MM.1S (cell line): ENCODE measurements around the gene MTCH1.

Source experiments
- DNase-seq: peaks from one replicate; pipeline ENCODE4 v3.0.0-alpha.2; 2015
- H2AFZ ChIP-seq: fragments of 300-600 bp; sonication (generic); 2 replicates; pipeline ENCODE4 v1.6.0; 2016; ENCODE audit warnings: antibody characterized with exemption, low read length
- H3F3A ChIP-seq: fragments of 300-600 bp; sonication (generic); 2 replicates; pipeline ENCODE4 v1.6.1; 2016; ENCODE audit warnings: mild to moderate bottlenecking, antibody characterized with exemption, low read length, moderate library complexity, mixed read lengths; ENCODE audit not compliant: insufficient read depth
- H3K27ac ChIP-seq: fragments of 300-600 bp; sonication (generic); 2 replicates; pipeline ENCODE4 v1.5.1; 2016; ENCODE audit warnings: mild to moderate bottlenecking, low read length
- H3K27me3 ChIP-seq: fragments of 300-600 bp; sonication (generic); replicated peaks from 2 replicates; pipeline ENCODE4 v1.6.0; 2016; ENCODE audit warnings: low read length; ENCODE audit not compliant: insufficient read depth
- H3K36me3 ChIP-seq: fragments of 300-600 bp; sonication (generic); replicated peaks from 2 replicates; pipeline ENCODE4 v1.6.1; 2016; ENCODE audit warnings: mild to moderate bottlenecking, low read length, mixed read lengths; ENCODE audit not compliant: insufficient read depth
- H3K4me1 ChIP-seq: fragments of 300-600 bp; sonication (generic); 2 replicates; pipeline ENCODE4 v1.6.1; 2016; ENCODE audit warnings: low read length, mixed read lengths
- H3K4me2 ChIP-seq: fragments of 300-600 bp; sonication (generic); 2 replicates; pipeline ENCODE4 v1.6.0; 2016; ENCODE audit warnings: low read depth, low read length
- H3K4me3 ChIP-seq: fragments of 300-600 bp; sonication (generic); 2 replicates; pipeline ENCODE4 v1.5.1; 2016; ENCODE audit warnings: low read length, mixed read lengths
- H3K79me2 ChIP-seq: fragments of 300-600 bp; sonication (generic); 2 replicates; pipeline ENCODE4 v1.6.1; 2016; ENCODE audit warnings: mixed run types, low read length, mixed read lengths
- H3K9ac ChIP-seq: fragments of 300-600 bp; sonication (generic); 2 replicates; pipeline ENCODE4 v1.6.1; 2016; ENCODE audit warnings: low read length, mixed read lengths
- H3K9me2 ChIP-seq: fragments of 300-600 bp; sonication (generic); replicated peaks from 2 replicates; pipeline ENCODE4 v1.6.1; 2016; ENCODE audit warnings: mild to moderate bottlenecking, low read length, mixed read lengths; ENCODE audit not compliant: insufficient read depth
- H3K9me3 ChIP-seq: fragments of 300-600 bp; sonication (generic); replicated peaks from 2 replicates; pipeline ENCODE4 v1.6.1; 2016; ENCODE audit warnings: mild to moderate bottlenecking, low read length, mixed read lengths; ENCODE audit not compliant: insufficient read depth
- H4K20me1 ChIP-seq: fragments of 300-600 bp; sonication (generic); 2 replicates; pipeline ENCODE4 v1.6.1; 2016; ENCODE audit warnings: mild to moderate bottlenecking, low read length, moderate library complexity, mixed read lengths; ENCODE audit not compliant: insufficient read depth
- EZH2 ChIP-seq: fragments of 300-600 bp; sonication (generic); optimal IDR thresholded peaks from 2 replicates; pipeline ENCODE3; 2017; ENCODE audit warnings: low read depth, mild to moderate bottlenecking, antibody characterized with exemption, low read length, mixed read lengths
- EZH2phosphoT487 ChIP-seq: fragments of 300-600 bp; sonication (generic); IDR thresholded peaks from 2 replicates; pipeline ENCODE4 v1.6.1; 2018; ENCODE audit warnings: antibody characterized with exemption, low read length
- TF ChIP-seq, protein P1 (sequence below): fragments of 300-600 bp; sonication (generic); IDR thresholded peaks from 2 replicates; pipeline ENCODE4 v1.5.1; 2016; ENCODE audit warnings: antibody characterized with exemption, low read length, mixed read lengths

Gene MTCH1

DNA sequence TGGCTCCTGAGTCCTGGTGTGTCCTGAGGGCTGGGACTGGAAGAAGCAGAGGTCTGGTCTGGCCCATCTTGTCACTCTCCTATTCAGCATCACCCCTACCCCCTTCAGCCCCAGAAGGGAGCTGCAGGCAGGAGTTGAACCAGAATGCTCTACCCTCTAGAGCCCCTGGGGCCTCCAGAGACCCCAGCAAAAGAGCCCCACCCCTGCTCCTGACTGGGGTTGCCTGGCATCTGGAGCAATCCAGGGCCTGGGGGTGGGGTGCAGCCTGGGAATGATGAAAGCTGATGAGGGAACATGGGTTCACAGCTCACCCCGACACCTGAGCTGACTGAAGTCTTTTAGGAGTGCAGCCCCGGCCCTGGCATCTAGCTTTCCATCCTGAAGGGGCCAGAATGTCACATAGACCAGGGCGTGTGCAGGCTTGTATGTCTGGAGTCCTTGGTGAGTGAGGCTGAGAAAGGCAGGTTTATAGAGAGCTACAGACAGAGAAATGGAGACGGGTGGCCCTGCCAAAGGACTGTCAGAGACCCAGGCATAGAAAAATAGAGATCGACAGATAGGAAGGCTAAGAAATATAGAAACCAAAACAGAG is 31.7 kb upstream of the MTCH1 start:
- peaks cover 8% of the 10 kb centered on the region for H3K4me1 ChIP-seq
- H2AFZ ChIP-seq = peak overlapping the region; percentile 85
- H3K36me3 ChIP-seq = no peaks in the 10 kb centered on the region
- no peak for DNase-seq
- H3K27me3 ChIP-seq = no peaks in the 10 kb centered on the region
- H3K4me2 ChIP-seq = peak overlapping the region; percentile 31
- no peaks in the 10 kb centered on the region for H3K79me2 ChIP-seq
- H4K20me1 ChIP-seq = no peaks in the 10 kb centered on the region
- no peaks in the 10 kb centered on the region for H3K9me3 ChIP-seq
- no peak overlapping the region for H3K27ac ChIP-seq
- H3K4me3 ChIP-seq = no peak overlapping the region
- no peak for TF ChIP-seq EZH2
- TF ChIP-seq, protein P1, sequence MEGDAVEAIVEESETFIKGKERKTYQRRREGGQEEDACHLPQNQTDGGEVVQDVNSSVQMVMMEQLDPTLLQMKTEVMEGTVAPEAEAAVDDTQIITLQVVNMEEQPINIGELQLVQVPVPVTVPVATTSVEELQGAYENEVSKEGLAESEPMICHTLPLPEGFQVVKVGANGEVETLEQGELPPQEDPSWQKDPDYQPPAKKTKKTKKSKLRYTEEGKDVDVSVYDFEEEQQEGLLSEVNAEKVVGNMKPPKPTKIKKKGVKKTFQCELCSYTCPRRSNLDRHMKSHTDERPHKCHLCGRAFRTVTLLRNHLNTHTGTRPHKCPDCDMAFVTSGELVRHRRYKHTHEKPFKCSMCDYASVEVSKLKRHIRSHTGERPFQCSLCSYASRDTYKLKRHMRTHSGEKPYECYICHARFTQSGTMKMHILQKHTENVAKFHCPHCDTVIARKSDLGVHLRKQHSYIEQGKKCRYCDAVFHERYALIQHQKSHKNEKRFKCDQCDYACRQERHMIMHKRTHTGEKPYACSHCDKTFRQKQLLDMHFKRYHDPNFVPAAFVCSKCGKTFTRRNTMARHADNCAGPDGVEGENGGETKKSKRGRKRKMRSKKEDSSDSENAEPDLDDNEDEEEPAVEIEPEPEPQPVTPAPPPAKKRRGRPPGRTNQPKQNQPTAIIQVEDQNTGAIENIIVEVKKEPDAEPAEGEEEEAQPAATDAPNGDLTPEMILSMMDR = no peak
- no peak for TF ChIP-seq EZH2phosphoT487
- H3F3A ChIP-seq = no peaks in the 10 kb centered on the region
- H3K9ac ChIP-seq = no peak overlapping the region
- H3K9me2 ChIP-seq = no peaks in the 10 kb centered on the region

DNA sequence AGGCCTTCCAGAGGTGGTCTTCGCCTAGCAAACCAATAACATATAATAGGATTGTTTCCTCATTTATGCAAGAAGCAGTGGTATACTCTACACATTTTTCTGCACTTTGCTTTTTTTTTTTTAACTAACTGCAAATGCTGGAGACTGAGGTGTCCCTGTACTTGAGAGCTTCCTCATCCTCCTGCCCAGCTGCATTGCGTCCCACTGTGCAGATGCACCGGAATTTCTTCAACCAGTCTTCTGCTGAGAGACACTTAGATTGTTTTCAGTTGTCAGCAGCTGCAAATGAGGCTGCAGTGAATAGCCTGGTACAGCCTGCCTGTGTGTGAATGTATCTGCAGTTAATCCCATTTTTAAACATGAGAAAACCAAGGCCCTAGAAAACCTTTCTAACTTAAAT is 31.0 kb upstream of the MTCH1 start:
- H3K9me2 ChIP-seq = no peaks in the 10 kb centered on the region
- H4K20me1 ChIP-seq = no peaks in the 10 kb centered on the region
- H3K36me3 ChIP-seq = no peaks in the 10 kb centered on the region
- H3K4me1 ChIP-seq = peaks cover 6% of the 10 kb centered on the region
- no peak for TF ChIP-seq EZH2phosphoT487
- TF ChIP-seq, protein P1 = no peak
- TF ChIP-seq EZH2 = no peak
- no peak overlapping the region for H3K4me3 ChIP-seq
- H3K9me3 ChIP-seq = no peaks in the 10 kb centered on the region
- no peaks in the 10 kb centered on the region for H3F3A ChIP-seq
- DNase-seq = no peak
- H3K79me2 ChIP-seq = no peaks in the 10 kb centered on the region
- no peak overlapping the region for H3K9ac ChIP-seq
- no peaks in the 10 kb centered on the region for H3K27me3 ChIP-seq
- H3K27ac ChIP-seq = no peak overlapping the region
- no peak overlapping the region for H2AFZ ChIP-seq
- no peak overlapping the region for H3K4me2 ChIP-seq

DNA sequence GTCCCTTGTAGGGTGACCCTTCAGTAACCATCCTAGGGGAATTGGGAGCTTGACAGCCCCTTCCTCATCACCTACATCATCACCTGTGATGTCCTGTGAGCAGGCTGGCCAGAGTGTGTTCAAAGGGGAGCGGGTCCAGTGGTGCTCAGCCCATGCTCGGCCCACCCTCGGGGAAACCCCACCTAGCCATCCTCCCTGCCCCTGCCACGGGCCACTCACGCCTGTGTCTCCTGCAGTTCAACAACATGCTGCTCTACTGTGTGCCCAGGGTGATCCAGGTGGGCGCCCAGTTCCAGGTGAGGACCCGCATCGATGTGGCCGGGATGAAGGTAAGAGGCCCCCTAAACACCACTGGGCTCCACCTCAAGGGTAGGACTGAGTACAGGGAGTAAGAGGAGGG is 29.5 kb upstream of the MTCH1 start:
- TF ChIP-seq EZH2phosphoT487 = no peak
- no peak for TF ChIP-seq EZH2
- TF ChIP-seq, protein P1 = no peak
- no peak overlapping the region for H2AFZ ChIP-seq
- H3F3A ChIP-seq = no peaks in the 10 kb centered on the region
- no peaks in the 10 kb centered on the region for H3K27me3 ChIP-seq
- no peak overlapping the region for H3K4me2 ChIP-seq
- H3K9me3 ChIP-seq = no peaks in the 10 kb centered on the region
- no peak overlapping the region for H3K27ac ChIP-seq
- H3K9me2 ChIP-seq = no peaks in the 10 kb centered on the region
- no peak for DNase-seq
- H3K36me3 ChIP-seq = no peaks in the 10 kb centered on the region
- H3K4me3 ChIP-seq = no peak overlapping the region
- H4K20me1 ChIP-seq = no peaks in the 10 kb centered on the region
- H3K79me2 ChIP-seq = no peaks in the 10 kb centered on the region
- peaks cover 3% of the 10 kb centered on the region for H3K4me1 ChIP-seq
- no peak overlapping the region for H3K9ac ChIP-seq
